OCI-LY3 (cell line): ENCODE results near the gene CENPK.

ENCODE experiments used
- H2AFZ ChIP-seq: fragments of 200-600, 300-600 bp; shearing (Covaris generic); 2 replicates; pipeline ENCODE4 v1.6.0; 2014; ENCODE audit warnings: antibody characterized with exemption, low read depth, low read length
- H3K27ac ChIP-seq: fragments of 200-600, 300-600 bp; sonication (generic); 2 replicates; pipeline ENCODE4 v1.5.1; 2014; ENCODE audit warnings: mild to moderate bottlenecking, low read length, moderate library complexity, mixed read lengths
- H3K27me3 ChIP-seq: fragments of 200-600, 300-600 bp; sonication (generic); 2 replicates; pipeline ENCODE4 v1.6.1; 2014; ENCODE audit warnings: low read depth, low read length, mixed read lengths
- H3K36me3 ChIP-seq: fragments of 200-600, 300-600 bp; sonication (generic); replicated peaks from 2 replicates; pipeline ENCODE3; 2014; ENCODE audit warnings: low read depth, low read length, mixed read lengths
- H3K4me1 ChIP-seq: fragments of 300-600, 200-600 bp; sonication (generic); 2 replicates; pipeline ENCODE4 v1.6.1; 2014; ENCODE audit warnings: low read length, mixed read lengths
- H3K4me2 ChIP-seq: fragments of 200-600, 300-600 bp; sonication (generic); 2 replicates; pipeline ENCODE4 v1.6.1; 2014; ENCODE audit warnings: low read length, mixed read lengths
- H3K4me3 ChIP-seq: fragments of 300-600, 200-600 bp; sonication (generic); 2 replicates; pipeline ENCODE4 v1.5.1; 2014; ENCODE audit warnings: antibody characterized with exemption, mild to moderate bottlenecking, low read length, moderate library complexity
- H3K79me2 ChIP-seq: fragments of 300-600, 200-600 bp; shearing (Covaris generic); 2 replicates; pipeline ENCODE4 v1.6.1; 2014; ENCODE audit warnings: mild to moderate bottlenecking, low read length, mixed read lengths
- H3K9ac ChIP-seq: fragments of 300-600, 200-600 bp; shearing (Covaris generic); 2 replicates; pipeline ENCODE4 v1.6.0; 2014; ENCODE audit warnings: mild to moderate bottlenecking, low read length, moderate library complexity
- H3K9me3 ChIP-seq: fragments of 200-600, 300-600 bp; shearing (Covaris generic); 2 replicates; pipeline ENCODE4 v1.6.1; 2014; ENCODE audit warnings: low read length, mixed read lengths; ENCODE audit not compliant: insufficient read depth
- H4K20me1 ChIP-seq: fragments of 200-600, 300-600 bp; sonication (generic); 2 replicates; pipeline ENCODE4 v1.6.1; 2016; ENCODE audit warnings: low read length, mixed read lengths; ENCODE audit not compliant: insufficient read depth
- CTCF ChIP-seq: fragments of 200-600, 300-600 bp; sonication (generic); IDR thresholded peaks from 2 replicates; pipeline ENCODE4 v1.5.1; 2014; ENCODE audit warnings: antibody characterized with exemption, low read length, low read depth
- EZH2phosphoT487 ChIP-seq: fragments of 200-600 bp; shearing (Covaris generic); IDR thresholded peaks from 2 replicates; pipeline ENCODE4 v1.6.1; 2018; ENCODE audit warnings: antibody characterized with exemption, mixed run types, low read depth

The CENPK gene

GRCh38 chr5:65485405-65485804 is 77.6 kb downstream of the CENPK start:
- H4K20me1 ChIP-seq, result no peaks in the 10 kb centered on the region
- no peaks in the 10 kb centered on the region for H3K79me2 ChIP-seq
- H3K9ac ChIP-seq, result no peak overlapping the region
- no peaks in the 10 kb centered on the region for H3K36me3 ChIP-seq
- no peaks in the 10 kb centered on the region for H3K9me3 ChIP-seq
- H3K27me3 ChIP-seq, result no peaks in the 10 kb centered on the region
- H3K4me3 ChIP-seq, result no peak overlapping the region
- H2AFZ ChIP-seq, result no peak overlapping the region
- H3K27ac ChIP-seq, result no peak overlapping the region
- no peak for TF ChIP-seq EZH2phosphoT487
- TF ChIP-seq CTCF, result no peak
- peaks cover 6% of the 10 kb centered on the region; the same call in 1 of the 2 replicates for H3K4me1 ChIP-seq
- no peak overlapping the region for H3K4me2 ChIP-seq

- no peaks in the 10 kb centered on the region for H3K79me2 ChIP-seq
- H2AFZ ChIP-seq, result no peak overlapping the region
- no peaks in the 10 kb centered on the region for H3K36me3 ChIP-seq
- no peaks in the 10 kb centered on the region for H3K9me3 ChIP-seq
- peak overlapping the region; percentile 93 for H3K4me2 ChIP-seq
- TF ChIP-seq EZH2phosphoT487, result no peak
- TF ChIP-seq CTCF, result peak; percentile 55
- H3K4me1 ChIP-seq, result peaks cover 14% of the 10 kb centered on the region
- H3K27ac ChIP-seq, result no peak overlapping the region
- H4K20me1 ChIP-seq, result no peaks in the 10 kb centered on the region
- H3K9ac ChIP-seq, result no peak overlapping the region
- H3K27me3 ChIP-seq, result no peaks in the 10 kb centered on the region
- peak overlapping the region; percentile 88 for H3K4me3 ChIP-seq
These were observed 79.2 kb downstream of the CENPK start for GRCh38 chr5:65483546-65484346.

- TF ChIP-seq EZH2phosphoT487 (no peak), CTCF (no peak)
- H3K4me1 ChIP-seq, result peaks cover 14% of the 10 kb centered on the region
- no peaks in the 10 kb centered on the region for H3K79me2 ChIP-seq
- H4K20me1 ChIP-seq, result no peaks in the 10 kb centered on the region
- H3K9ac ChIP-seq, result peak overlapping the region; percentile 66
- H3K27me3 ChIP-seq, result no peaks in the 10 kb centered on the region
- H3K36me3 ChIP-seq, result no peaks in the 10 kb centered on the region
- peak overlapping the region; percentile 99 for H2AFZ ChIP-seq
- peak overlapping the region; percentile 93 for H3K4me2 ChIP-seq
- H3K27ac ChIP-seq, result no peak overlapping the region
- H3K4me3 ChIP-seq, result peak overlapping the region; percentile 88
- H3K9me3 ChIP-seq, result no peaks in the 10 kb centered on the region
These were observed 80.0 kb downstream of the CENPK start for GRCh38 chr5:65482736-65483545.

- Histone ChIP-seq H3K36me3 (no peaks in the 10 kb centered on the region), H3K79me2 (no peaks in the 10 kb centered on the region), H3K4me3 (peak overlapping the region; percentile 88), H3K27me3 (no peaks in the 10 kb centered on the region), H4K20me1 (no peaks in the 10 kb centered on the region), H3K9ac (peak overlapping the region; percentile 66), H3K4me2 (peak overlapping the region; percentile 93), H3K27ac (no peak overlapping the region), H3K9me3 (no peaks in the 10 kb centered on the region), H2AFZ (peak overlapping the region; percentile 99), H3K4me1 (peaks cover 14% of the 10 kb centered on the region)
- TF ChIP-seq EZH2phosphoT487 (no peak), CTCF (no peak)
These were observed 80.7 kb downstream of the CENPK start for GRCh38 chr5:65482296-65482735.
